Measurements from ENCODE around the gene BORCS5.

BORCS5 gene

DNA sequence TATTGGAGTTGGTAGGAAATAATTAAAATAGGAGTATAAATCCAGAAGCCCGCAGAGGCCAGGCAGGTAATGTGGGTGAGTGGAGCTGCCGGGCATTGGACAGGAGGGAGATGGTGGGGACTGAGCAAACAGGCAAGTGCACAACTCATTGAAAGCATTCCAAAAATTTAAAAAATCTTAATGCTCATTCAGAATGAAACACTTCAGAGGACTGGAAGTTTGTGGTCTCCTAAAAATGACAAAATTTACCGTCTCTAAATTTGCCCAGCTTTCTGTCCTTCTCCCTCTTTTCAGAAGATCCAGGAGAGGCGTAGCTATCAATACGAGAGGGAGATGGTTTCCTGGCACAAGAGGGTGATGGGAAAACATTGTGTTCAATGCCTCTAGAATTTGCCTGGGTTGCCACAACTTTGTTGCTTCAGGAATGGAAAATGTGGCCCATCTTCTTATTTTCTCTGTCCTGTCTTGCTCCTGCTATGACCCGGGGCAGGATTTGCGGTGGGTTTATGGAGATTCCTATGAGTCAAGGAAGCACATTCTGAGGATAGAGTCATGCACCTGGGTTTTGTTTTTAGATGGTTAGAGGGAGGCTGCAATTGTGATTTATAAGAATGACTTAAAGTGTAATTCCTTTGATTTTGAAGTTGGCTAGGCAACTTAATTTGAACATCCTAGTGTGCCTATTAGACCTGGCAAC lies 72.2 kb downstream of the BORCS5 start:
- Histone ChIP-seq H3K36me3 (0 out of 22 replicates have a peak, but pooled peaks cover 0 to 5% (median 0%) of the 10 kb centered on the region in 11 experiments), H4K20me1 (no peaks in the 10 kb centered on the region; a peak in 1 of 22 replicates), H3K27me3 (no peaks in the 10 kb centered on the region), H3K4me1 (no peaks in the 10 kb centered on the region), H3K9me3 (replicated peaks in 1 of 11) (peaks cover 9 to 15% (median 11%) of the 10 kb centered on the region in 11 experiments), H3K4me2 (no peak overlapping the region), H3K4me3 (no peak overlapping the region), H3K27ac (no peak overlapping the region), H3K9ac (no peak overlapping the region)
- no peak for TF ChIP-seq Cebpa-rat (IDR thresholded peaks at IDR 0.05)

DNA sequence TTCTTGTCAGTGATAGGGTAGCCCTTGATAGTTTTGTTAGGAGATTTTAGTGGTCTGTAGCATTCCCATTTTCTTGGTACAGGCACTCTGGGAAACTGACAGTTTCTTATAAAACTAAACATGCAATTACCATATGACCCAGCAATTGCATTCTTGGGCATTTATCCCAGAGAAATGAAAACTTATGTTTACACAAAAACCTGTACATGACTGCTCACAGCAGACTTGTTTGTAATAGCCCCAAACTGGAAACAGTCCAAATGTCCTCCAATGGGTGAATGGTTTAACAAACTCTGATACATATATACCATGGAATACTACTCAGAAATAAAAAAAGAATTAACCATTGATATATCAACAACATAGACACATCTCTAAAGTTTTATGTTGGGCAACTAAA lies 75.5 kb downstream of the BORCS5 start:
- no peak overlapping the region for H3K27ac ChIP-seq

GRCh38 chr12:12433203-12433731 lies 76.4 kb downstream of the BORCS5 start:
- no peak overlapping the region for H3K4me3 ChIP-seq
- H3K36me3 ChIP-seq: peaks cover 0 to 25% (median 17%) of the 10 kb centered on the region in 11 experiments; a peak in 19 of 22 replicates
- H3K4me2 ChIP-seq: no peak overlapping the region
- no peak overlapping the region for H3K9ac ChIP-seq
- H3K4me1 ChIP-seq: no peaks in the 10 kb centered on the region
- H3K27me3 ChIP-seq: no peaks in the 10 kb centered on the region
- no peaks in the 10 kb centered on the region; a peak in 1 of 22 replicates for H4K20me1 ChIP-seq
- no peak overlapping the region for H3K27ac ChIP-seq
- peaks cover 7 to 16% (median 11%) of the 10 kb centered on the region in 11 experiments; a peak in 21 of 22 replicates for H3K9me3 ChIP-seq (replicated peaks in 1 of 11)
- no peak for TF ChIP-seq Cebpa-rat (IDR thresholded peaks at IDR 0.05)

More for the DNA sequence above, 75.5 kb downstream of the BORCS5 start:
- peaks cover 0 to 20% (median 12%) of the 10 kb centered on the region in 11 experiments; a peak in 19 of 22 replicates for H3K36me3 ChIP-seq
- H4K20me1 ChIP-seq: no peaks in the 10 kb centered on the region; a peak in 1 of 22 replicates
- H3K27me3 ChIP-seq: no peaks in the 10 kb centered on the region
- peaks cover 6 to 11% (median 9%) of the 10 kb centered on the region in 11 experiments; a peak in 21 of 22 replicates for H3K9me3 ChIP-seq (replicated peaks in 1 of 11)
- TF ChIP-seq Cebpa-rat (IDR thresholded peaks at IDR 0.05): no peak
- no peak overlapping the region for H3K4me3 ChIP-seq
- H3K4me2 ChIP-seq: no peak overlapping the region
- H3K4me1 ChIP-seq: no peaks in the 10 kb centered on the region
- H3K9ac ChIP-seq: no peak overlapping the region

GRCh38 chr12:12436831-12437345 lies 80.0 kb downstream of the BORCS5 start:
- Histone ChIP-seq H3K9me3 (replicated peaks in 1 of 11) (peaks cover 7 to 16% (median 11%) of the 10 kb centered on the region in 11 experiments; a peak in 21 of 22 replicates), H3K27ac (no peak overlapping the region), H3K36me3 (peaks cover 0 to 25% (median 17%) of the 10 kb centered on the region in 11 experiments; a peak in 19 of 22 replicates), H3K4me1 (peaks cover 5 to 15% (median 11%) of the 10 kb centered on the region in 10 experiments; a peak in 18 of 20 replicates), H3K4me2 (no peak overlapping the region), H3K4me3 (no peak overlapping the region), H3K27me3 (no peaks in the 10 kb centered on the region), H4K20me1 (no peaks in the 10 kb centered on the region), H3K9ac (no peak overlapping the region)
- TF ChIP-seq Cebpa-rat (IDR thresholded peaks at IDR 0.05): no peak

DNA sequence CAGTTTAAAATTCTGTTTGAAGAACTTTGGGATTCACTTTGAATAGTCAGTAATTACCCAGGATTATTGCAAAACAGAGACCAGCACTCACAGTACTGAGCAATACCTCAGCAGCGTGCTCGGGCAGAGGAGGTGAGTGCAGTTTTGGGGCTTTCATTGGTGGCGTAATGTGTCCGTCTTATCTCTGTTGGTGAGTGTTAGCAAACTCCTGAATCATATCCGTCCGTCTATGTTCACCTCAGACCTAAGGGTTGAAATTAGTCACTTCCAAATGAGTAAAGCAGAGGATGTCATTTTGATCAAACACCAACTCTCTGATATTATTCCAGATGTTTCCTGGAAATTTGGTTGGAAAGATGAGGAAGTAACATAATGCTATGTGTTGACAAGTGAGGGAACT lies 82.8 kb downstream of the BORCS5 start:
- TF ChIP-seq Cebpa-rat (IDR thresholded peaks at IDR 0.05): no peak
- H3K36me3 ChIP-seq: peaks cover 0 to 25% (median 17%) of the 10 kb centered on the region in 11 experiments; a peak in 19 of 22 replicates
- peaks cover 7 to 16% (median 11%) of the 10 kb centered on the region in 11 experiments; a peak in 21 of 22 replicates for H3K9me3 ChIP-seq (replicated peaks in 1 of 11)
- H3K4me3 ChIP-seq: no peak overlapping the region
- H3K27ac ChIP-seq: no peak overlapping the region
- H4K20me1 ChIP-seq: no peaks in the 10 kb centered on the region
- H3K4me2 ChIP-seq: no peak overlapping the region
- no peaks in the 10 kb centered on the region for H3K27me3 ChIP-seq
- H3K9ac ChIP-seq: no peak overlapping the region
- H3K4me1 ChIP-seq: peaks cover 7 to 30% (median 20%) of the 10 kb centered on the region in 10 experiments; a peak in 18 of 20 replicates

- Histone ChIP-seq H3K27ac (peak overlapping the region in 2 of 11 experiments; percentile 17 to 31; a peak in 2 of 22 replicates), H3K4me1 (peaks cover 7 to 30% (median 20%) of the 10 kb centered on the region in 10 experiments; a peak in 18 of 20 replicates), H3K36me3 (peaks cover 0 to 24% (median 17%) of the 10 kb centered on the region in 11 experiments; a peak in 19 of 22 replicates), H3K27me3 (no peaks in the 10 kb centered on the region), H3K4me2 (peak overlapping the region in 8 of 11 experiments; percentile 4 to 69 (median 43); a peak in 12 of 22 replicates), H3K9me3 (replicated peaks in 1 of 11) (peaks cover 7 to 16% (median 11%) of the 10 kb centered on the region in 11 experiments; a peak in 21 of 22 replicates), H3K9ac (no peak overlapping the region), H3K4me3 (no peak overlapping the region), H4K20me1 (no peaks in the 10 kb centered on the region)
- no peak for TF ChIP-seq Cebpa-rat (IDR thresholded peaks at IDR 0.05)
Observed at GRCh38 chr12:12440784-12441428, 84.0 kb downstream of the BORCS5 start.

- Histone ChIP-seq H3K36me3 (peaks cover 0 to 18% (median 14%) of the 10 kb centered on the region in 11 experiments; a peak in 19 of 22 replicates), H3K9ac (no peak overlapping the region), H3K4me1 (peaks cover 8 to 30% (median 21%) of the 10 kb centered on the region in 10 experiments; a peak in 19 of 20 replicates), H4K20me1 (no peaks in the 10 kb centered on the region), H3K4me2 (peak overlapping the region in 8 of 11 experiments; percentile 4 to 69 (median 43); a peak in 15 of 22 replicates), H3K4me3 (no peak overlapping the region), H3K27ac (peak overlapping the region in 2 of 11 experiments; percentile 17 to 31; a peak in 2 of 22 replicates), H3K27me3 (no peaks in the 10 kb centered on the region), H3K9me3 (replicated peaks in 1 of 11) (peaks cover 7 to 15% (median 10%) of the 10 kb centered on the region in 11 experiments; a peak in 21 of 22 replicates)
- TF ChIP-seq Cebpa-rat (IDR thresholded peaks at IDR 0.05): no peak
Observed at GRCh38 chr12:12441429-12441807, 84.5 kb downstream of the BORCS5 start.

DNA sequence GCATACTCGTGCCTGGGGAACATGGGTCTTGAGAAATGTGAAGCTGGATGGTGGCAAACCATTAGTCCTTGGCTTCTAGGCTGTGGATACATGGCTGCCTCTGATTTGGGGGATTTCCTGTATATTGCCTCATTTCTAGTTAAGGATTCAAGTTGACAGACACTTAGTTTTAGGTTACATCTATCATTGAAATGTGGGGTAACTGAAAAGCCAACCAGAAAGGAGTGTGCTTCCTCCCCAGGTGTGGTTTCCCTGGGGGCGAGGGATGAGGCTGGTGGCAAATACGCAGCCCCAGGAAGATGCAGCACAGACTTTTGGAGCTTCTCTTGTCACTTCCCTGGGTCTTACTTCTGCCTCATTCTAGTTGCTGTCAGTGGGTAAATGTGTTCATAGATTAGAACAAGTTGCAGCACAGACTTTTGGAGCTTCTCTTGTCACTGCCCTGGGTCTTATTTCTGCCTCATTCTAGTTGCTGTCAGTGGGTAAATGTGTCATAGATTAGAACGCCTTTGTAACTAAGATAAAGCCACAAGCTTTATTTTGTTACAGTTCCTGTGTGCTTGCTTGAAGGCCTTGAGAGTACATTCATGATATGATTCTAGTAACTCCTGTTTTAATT lies 85.1 kb downstream of the BORCS5 start:
- Histone ChIP-seq H3K4me1 (peaks cover 13 to 35% (median 25%) of the 10 kb centered on the region in 10 experiments; a peak in 19 of 20 replicates), H3K4me3 (no peak overlapping the region), H3K9me3 (replicated peaks in 1 of 11) (peaks cover 3 to 10% (median 7%) of the 10 kb centered on the region in 11 experiments; a peak in 21 of 22 replicates), H3K27ac (peak overlapping the region in 2 of 11 experiments; percentile 17 to 21; a peak in 2 of 22 replicates), H3K27me3 (no peaks in the 10 kb centered on the region), H3K36me3 (peaks cover 0 to 13% (median 9%) of the 10 kb centered on the region in 11 experiments; a peak in 19 of 22 replicates), H3K9ac (no peak overlapping the region), H3K4me2 (peak overlapping the region in 10 of 11 experiments; percentile 4 to 69 (median 38); a peak in 17 of 22 replicates), H4K20me1 (no peaks in the 10 kb centered on the region)
- no peak for TF ChIP-seq Cebpa-rat (IDR thresholded peaks at IDR 0.05)
